ENCODE measurements around the gene MINK1. TPM values are rescaled to one million over a fixed set of nuclear protein-coding genes. Genes with fewer than 3 reads are reported as not detected.
A peak's percentile ranks its signal among the peaks of the same experiment; 100 is the strongest.
"Not testable (repeated sequence)": the region's sequence is repeated elsewhere in the genome, so short reads cannot be mapped to it uniquely, and the experiment has no call there.

Gene MINK1
- total RNA-seq, 1 experiment from 2014 or later = 18.7 TPM

DNA sequence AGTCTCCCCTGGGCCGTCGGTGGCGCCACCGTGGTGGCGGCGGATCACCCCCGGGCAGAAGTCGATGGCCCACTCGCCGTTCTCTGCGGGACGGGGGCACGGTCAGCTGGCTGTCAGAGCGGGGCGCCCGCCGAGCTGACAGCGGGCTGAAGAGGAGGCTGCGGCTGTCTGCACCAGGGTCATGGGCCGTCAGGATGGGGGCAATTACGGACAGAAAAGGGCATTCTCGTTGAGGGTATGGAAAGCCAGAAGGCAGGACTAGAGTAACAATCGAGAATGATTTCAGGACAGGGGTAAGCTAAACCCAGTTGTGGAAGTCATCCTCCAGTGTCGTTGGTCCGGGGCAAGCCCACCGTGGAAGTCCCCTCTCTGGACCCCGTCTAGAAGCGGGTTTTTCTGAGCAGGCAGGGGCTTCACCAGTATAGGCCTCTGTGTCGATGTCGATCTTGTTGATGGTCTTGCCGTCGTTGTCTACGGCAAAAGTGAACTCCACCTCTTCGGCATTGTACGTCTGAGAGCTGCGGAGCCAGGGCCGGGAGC lies 68.0 kb downstream of the MINK1 start:
- no peak for DNase-seq (ENCODE audit: low read depth, low spot score)
- in situ Hi-C loops (cut with HindIII; ENCODE audit: low pct_unique_long_range_greater_than_20kb, low sequenced_read_pairs) = no loop called here

DNA sequence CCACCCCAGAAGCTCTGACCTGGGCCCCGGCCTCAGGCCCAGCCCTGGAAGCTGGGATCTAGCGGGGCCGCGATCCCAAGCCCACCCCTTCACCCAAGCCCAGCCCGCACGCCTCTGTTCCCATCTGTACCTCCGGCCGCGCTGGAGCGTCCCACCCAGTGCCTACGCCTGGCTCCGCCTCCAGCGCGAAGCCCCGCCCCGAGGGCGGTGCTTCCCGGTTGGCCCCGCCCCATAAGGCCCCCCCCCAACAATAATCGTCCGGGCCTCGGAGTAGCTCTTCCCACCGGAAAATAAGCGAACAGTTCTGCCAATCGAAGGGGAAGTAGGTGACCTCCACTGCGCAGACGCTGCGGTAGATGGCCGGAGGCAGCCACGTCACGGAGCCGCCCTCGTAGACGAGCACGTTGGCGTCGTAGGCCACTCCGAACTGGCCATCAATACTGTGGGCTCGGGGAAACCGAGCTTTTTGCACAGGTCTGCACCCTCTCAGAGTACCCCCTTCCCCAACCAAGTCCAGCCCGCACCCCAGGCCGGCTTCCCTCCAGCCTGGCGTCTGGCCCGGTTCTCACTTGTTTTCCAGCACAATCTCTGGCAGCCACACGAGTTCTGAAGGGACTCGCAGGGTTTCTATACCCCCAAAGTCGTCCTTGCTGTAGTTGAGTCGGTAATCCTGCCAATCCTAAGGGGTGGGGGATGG lies 68.7 kb downstream of the MINK1 start:
- DNase-seq (ENCODE audit: low read depth, low spot score) = no peak

DNA sequence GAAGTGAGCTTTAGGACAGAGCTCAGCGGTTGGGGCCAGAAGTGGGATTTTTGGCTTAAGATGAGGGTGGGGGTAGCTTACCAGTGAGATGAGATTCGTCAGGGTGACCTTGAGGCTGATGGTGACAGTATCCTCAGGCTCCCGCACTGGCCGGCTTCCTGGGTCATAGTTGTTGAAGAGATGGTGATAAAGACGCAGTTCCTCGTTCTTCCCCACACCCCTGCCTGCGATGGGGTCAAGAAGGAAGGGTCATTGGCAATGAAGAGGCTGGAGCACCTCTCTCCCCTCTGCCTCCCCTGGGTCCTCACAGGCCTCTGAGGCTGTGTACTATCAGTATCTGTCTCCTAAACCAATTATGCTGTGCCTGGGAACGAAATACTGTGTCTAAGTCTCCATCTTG lies 69.4 kb downstream of the MINK1 start:
- no peak for DNase-seq (ENCODE audit: low read depth, low spot score)
- in situ Hi-C loops (cut with HindIII; ENCODE audit: low pct_unique_long_range_greater_than_20kb, low sequenced_read_pairs) = no loop called here

More for the DNA sequence above, 68.7 kb downstream of the MINK1 start:
- in situ Hi-C loops (cut with HindIII; ENCODE audit: low pct_unique_long_range_greater_than_20kb, low sequenced_read_pairs) = no loop called here

DNA sequence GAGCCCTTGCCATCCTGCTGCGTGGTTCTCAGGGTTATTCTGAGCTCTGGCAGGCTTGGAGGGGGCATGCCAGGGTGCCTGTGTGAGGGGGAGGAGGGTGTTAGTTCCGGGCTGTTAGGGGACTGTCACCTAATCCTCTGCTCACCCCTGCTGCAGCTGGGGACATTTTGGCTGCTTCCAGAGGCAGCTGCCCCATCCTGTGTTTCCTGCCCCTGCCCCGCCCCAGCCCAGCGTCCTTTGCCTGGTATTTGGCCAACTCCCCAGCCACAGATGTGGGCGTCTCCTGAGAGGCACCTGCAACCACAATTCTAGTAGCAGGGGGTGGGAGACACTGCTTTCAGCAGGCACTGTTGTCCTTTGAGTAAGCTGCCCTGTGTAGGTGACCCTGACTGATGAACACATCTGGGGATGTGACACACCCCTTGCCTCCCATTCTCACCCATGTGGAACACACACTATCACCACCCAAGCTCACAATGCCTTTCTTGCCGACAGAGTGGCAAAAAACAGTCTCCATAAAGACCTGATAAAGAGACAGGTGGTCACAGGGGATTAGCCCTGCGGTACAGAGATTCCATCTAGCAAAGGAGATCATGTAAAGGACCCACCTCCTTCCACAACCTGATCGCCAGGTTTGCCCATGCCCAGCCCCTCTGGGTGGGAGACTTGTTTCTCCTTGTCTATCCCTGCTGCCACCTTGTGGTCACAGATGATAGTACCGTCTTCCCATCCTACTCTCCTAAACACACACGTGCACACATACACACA lies 70.1 kb downstream of the MINK1 start, which contains the start of gene CHRNE:
TSS of gene CHRNE (minus strand) at position 48 of the 768 bp plus-strand sequence. CDS start at position 13, 35 bp downstream.
- in situ Hi-C loops (cut with HindIII; ENCODE audit: low pct_unique_long_range_greater_than_20kb, low sequenced_read_pairs) = no loop called here
- peak; percentile 78 for DNase-seq (ENCODE audit: low read depth, low spot score)

DNA sequence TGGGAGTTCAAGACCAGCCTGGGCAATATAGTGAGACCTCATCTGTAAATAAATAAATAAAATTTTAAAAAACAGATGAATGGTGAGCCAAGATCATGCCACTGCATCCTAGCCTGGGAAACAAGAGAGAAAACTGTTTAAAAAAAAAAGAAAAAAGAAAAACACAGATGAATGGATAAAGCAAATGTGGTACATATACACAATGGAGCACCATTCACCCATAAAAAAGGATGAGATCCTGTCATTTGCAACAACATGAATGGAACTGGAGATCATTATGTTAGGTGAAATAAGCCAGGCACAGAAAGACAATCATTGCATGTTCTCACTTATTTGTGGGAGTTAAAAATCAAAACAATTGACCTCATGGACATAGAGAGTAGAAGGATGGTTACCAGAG lies 73.5 kb downstream of the MINK1 start:
- DNase-seq (ENCODE audit: low read depth, low spot score); in situ Hi-C loops (cut with HindIII; ENCODE audit: low pct_unique_long_range_greater_than_20kb, low sequenced_read_pairs): not testable (repeated sequence)

DNA sequence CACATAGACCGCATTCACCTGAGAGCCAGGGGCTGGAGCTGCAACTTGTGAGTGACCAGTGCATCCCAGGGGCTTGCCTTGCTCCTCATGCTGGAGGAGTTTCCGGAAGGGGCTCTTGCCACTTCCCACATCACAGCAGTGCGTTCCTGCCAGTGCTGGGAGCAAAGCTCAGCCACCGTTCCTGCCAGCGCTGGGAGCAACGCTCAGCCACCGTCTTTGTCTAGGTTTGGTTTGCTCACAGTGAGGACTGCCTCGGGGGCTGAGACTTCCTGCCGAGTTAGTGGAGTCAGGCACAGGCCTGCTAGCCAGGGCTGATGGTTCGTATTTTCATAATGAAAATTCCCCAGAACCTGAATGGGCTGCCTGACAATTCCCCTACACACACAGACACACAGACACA lies 75.2 kb downstream of the MINK1 start:
- peak; percentile 66 for DNase-seq (ENCODE audit: low read depth, low spot score)
- in situ Hi-C loops (cut with HindIII; ENCODE audit: low pct_unique_long_range_greater_than_20kb, low sequenced_read_pairs) = no loop called here

DNA sequence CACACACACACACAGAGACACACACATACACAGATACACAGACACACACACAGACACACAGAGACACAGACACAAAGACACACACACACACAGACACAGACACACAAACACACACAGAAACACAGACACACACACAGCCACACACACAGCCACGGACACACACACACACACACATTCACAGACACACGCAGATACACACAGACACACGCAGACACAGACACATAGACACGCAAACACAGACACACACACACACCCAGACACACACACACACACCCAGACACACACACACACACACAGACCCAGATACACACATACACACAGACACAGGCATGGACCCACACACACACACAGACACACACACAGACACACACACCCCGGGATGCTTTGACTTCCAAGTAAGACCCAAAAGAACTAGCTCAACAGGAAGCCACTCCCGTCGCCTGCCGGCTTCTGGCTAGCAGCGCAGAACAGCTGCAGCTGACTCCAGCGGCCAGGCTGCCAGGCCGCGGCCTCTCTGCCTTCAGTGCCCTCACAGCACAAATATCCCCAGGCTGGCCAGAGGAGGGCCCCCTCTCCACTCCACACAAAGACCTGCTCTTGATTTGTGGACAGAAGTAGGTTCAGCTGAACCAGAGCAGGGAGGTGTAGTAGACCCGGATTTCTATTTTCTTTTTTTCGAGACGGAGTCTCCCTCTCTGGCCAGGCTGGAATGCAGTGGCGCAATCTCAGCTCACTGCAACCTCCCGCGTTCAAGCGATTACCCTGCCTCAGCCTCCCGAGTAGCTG lies 75.8 kb downstream of the MINK1 start:
- DNase-seq (ENCODE audit: low read depth, low spot score) = peak; percentile 91
- in situ Hi-C loops (cut with HindIII; ENCODE audit: low pct_unique_long_range_greater_than_20kb, low sequenced_read_pairs) = no loop called here

DNA sequence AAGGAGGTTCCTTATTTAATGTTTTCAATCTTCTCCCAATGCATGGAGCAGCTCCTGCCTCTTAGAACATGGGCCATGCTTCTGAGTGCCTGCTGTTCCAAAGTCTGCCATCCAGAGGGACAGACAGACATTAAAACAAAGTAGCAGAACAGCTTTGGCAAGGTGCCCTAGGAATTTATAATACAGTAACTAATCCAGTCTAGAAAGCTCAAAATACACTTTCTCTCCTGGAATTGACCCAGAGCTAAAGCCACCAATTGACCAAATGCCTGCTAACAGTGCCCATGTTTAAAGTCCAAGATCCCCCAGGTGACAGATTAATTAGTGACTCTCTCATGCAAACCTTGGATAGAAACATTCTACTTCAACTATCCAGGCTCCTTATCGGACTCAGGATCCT lies 80.9 kb downstream of the MINK1 start:
- peak; percentile 19 for DNase-seq (ENCODE audit: low read depth, low spot score)
- in situ Hi-C loops (cut with HindIII; ENCODE audit: low pct_unique_long_range_greater_than_20kb, low sequenced_read_pairs) = no loop called here

DNA sequence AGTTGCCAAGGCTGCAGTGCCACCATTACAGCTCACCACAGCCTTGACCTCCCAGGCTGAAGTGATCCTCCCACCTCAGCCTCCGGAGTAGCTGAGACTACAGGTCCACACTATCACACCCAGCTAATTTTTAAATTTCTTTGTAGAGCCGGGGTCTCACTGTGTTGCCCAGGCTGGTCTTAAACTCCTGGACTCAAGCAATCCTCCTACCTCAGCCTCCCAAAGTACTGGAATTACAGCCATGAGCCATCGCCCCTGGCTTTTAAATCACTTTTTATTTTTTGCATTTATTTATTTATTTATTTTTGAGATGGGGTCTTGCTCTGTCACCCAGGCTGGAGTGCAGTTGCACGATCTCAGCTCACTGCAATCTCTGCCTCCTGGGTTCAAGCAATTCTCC lies 81.4 kb downstream of the MINK1 start:
- in situ Hi-C loops (cut with HindIII; ENCODE audit: low pct_unique_long_range_greater_than_20kb, low sequenced_read_pairs) = not testable (repeated sequence)

DNA sequence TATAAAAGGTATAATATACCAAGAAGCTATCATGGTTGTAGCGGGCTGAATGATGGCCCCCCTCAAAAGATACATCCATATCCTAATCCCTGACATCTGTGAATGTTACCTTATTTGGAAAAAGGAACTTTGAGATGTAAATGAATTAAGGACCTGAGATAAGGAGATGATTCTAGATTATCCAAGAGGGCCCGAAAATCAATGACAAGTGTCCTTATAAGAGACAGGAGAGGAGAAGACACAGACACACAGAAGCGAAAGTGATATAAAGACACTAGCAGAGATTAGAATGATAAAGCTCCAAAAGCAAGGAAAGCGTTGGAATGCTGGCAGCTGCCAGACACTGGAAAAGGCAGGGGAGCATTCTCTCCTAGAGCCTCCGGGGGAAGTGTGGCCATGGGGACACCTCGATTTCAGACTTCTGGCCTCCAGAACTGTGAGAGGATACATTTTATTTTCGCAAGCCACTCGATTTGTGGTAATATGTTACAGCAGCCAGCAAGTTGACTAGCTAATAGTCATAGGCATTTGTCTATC lies 86.4 kb downstream of the MINK1 start:
- DNase-seq (ENCODE audit: low read depth, low spot score) = no peak
- in situ Hi-C loops (cut with HindIII; ENCODE audit: low pct_unique_long_range_greater_than_20kb, low sequenced_read_pairs) = no loop called here

More for the DNA sequence above, 81.4 kb downstream of the MINK1 start:
- DNase-seq (ENCODE audit: low read depth, low spot score) = not testable (repeated sequence)

DNA sequence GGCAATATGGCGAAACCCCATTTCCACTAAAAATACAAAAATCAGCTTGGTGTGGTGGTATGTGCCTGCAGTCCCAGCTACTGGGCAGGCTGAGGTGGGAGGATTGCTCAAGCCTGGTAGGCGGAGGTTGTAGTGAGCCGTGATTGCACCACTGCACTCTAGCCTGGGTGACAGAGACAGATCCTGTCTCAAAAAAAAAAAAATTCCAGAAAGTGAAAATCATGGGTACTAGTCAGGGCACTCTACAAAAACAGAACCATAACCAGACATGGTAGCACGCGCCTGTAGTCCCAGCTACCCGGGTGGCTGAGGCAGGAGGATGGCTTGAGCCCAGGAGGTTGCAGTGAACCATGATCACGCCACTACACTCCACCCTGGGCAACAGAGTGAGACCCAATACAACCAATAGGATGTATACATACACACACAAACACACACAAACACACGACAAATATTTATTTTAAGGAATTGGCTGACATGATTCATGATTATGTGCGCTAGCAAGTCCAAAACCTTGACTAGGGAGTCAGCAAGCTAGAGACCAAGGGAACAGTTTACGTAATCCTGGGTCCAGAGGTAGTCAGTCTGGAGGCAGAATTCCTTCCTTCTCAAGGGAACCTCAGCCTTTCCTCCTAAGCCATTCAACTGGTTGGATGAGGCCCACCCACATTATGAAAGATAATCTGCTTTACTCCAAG lies 87.4 kb downstream of the MINK1 start:
- in situ Hi-C loops (cut with HindIII; ENCODE audit: low pct_unique_long_range_greater_than_20kb, low sequenced_read_pairs) = no loop called here
- DNase-seq (ENCODE audit: low read depth, low spot score) = no peak

DNA sequence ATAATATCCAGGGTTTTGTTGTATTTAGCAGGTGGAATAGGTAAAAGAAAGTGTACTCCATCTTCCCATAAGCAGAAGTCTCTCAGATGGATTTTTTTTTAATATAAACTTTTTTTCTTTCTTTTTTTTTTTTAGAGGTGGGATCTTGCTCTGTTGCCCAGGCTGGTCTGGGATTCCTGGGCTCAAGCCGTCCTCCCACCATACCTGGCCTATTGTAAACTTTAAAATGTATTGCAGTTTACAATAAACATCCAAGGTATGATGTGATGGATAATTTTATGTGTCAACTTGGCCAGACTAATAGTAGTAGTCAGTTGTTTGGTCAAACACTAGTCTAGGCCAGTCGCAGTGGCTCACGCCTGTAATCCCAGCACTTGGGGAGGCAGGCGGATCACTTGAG lies 88.2 kb downstream of the MINK1 start:
- DNase-seq (ENCODE audit: low read depth, low spot score) = no peak
- in situ Hi-C loops (cut with HindIII; ENCODE audit: low pct_unique_long_range_greater_than_20kb, low sequenced_read_pairs) = no loop called here

DNA sequence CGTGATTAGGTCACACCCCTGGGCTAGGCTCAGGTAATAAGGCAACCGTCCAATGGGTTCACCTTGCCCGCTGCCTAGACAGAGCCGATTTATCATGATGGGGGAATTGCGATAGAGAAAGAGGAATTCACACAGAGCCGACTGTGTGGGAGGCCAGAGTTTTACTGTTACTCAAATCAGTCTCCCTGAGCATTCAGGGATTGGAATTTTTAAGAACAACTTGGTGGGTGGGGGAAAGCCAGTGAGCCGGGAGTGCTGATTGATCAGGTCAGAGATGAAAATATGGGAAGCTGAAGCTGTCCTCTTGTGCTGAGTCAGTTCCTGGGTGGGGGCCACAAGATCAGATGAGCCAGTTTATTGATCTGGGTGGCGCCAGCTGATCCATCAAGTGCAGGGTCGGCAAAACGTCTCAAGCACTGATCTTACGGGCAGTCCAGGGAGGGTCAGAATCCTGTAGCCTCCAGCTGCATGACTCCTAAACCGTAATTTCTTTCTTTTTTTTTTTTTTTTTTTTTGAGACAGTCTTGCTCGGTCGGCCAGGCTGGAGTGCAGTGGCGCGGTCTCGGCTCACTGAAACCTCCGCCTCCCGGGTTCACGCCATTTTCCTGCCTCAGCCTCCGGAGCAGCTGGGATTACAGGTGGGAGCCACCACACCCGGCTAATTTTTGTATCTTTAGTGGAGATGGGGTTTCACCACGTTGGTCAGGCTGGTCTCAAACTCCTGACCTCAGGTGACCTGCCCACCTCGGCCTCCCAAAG lies 93.6 kb downstream of the MINK1 start:
- DNase-seq (ENCODE audit: low read depth, low spot score); in situ Hi-C loops (cut with HindIII; ENCODE audit: low pct_unique_long_range_greater_than_20kb, low sequenced_read_pairs): not testable (repeated sequence)

DNA sequence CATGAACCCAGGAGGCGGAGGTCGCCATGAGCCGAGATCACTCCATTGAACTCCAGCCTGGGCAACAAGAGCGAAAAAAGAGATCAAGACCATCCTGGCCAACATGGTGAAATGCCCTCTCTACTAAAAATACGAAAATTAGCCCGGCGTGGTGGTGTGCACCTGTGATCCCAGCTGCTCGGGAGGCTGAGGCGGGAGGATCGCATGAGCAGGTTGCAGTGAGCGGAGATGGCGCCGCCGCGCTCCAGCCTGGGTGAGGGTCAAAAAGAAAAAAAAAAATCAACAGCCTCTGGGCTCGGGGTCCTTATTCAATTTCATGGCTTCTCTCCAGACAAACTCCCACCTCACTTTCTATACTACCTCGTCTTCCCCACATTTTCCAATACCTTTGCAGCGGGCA lies 95.7 kb downstream of the MINK1 start:
- in situ Hi-C loops (cut with HindIII; ENCODE audit: low pct_unique_long_range_greater_than_20kb, low sequenced_read_pairs) = no loop called here
- DNase-seq (ENCODE audit: low read depth, low spot score) = no peak

DNA sequence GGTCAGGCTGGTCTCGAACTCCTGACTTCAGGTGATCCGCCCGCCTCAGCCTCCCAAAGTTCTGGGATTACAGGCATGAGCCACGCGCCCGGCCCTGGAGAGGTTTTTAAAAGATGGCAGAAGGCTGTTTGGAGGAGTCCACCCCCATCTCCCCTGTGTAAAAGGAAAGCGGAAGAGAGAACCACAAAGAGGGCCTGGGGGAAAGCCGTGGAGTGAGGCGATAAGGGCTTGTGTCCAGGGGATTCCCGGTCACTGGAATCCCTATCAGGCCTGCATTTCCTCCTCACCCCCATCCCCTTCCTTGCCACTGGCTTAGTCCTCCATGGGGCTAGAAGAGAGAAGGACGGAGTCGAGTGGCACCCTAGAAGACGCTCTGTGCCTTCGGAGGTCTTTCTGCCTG lies 98.8 kb downstream of the MINK1 start, which contains the start of gene GP1BA:
TSS of gene GP1BA (plus strand) at position 315 of the 400 bp plus-strand sequence. CDS start 328 bp downstream, outside the sequence.
- no peak for DNase-seq (ENCODE audit: low read depth, low spot score)
- in situ Hi-C loops (cut with HindIII; ENCODE audit: low pct_unique_long_range_greater_than_20kb, low sequenced_read_pairs) = no loop called here

DNA sequence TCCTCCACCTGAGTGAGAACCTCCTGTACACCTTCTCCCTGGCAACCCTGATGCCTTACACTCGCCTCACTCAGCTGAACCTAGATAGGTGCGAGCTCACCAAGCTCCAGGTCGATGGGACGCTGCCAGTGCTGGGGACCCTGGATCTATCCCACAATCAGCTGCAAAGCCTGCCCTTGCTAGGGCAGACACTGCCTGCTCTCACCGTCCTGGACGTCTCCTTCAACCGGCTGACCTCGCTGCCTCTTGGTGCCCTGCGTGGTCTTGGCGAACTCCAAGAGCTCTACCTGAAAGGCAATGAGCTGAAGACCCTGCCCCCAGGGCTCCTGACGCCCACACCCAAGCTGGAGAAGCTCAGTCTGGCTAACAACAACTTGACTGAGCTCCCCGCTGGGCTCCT lies 99.6 kb downstream of the MINK1 start:
- in situ Hi-C loops (cut with HindIII; ENCODE audit: low pct_unique_long_range_greater_than_20kb, low sequenced_read_pairs) = no loop called here
- no peak for DNase-seq (ENCODE audit: low read depth, low spot score)
